Transverse colon (tissue), 3 donors: Measurements from ENCODE around the gene MTSS2.

Experiments used
- CTCF ChIP-seq, 5 experiments: fragments of 200-600 bp in 3 of 5; fragments of 450-650 bp in 2 of 5; sonication (generic) in 3 of 5; IDR thresholded peaks; 1 replicate in 2 of 5; 2 replicates in 3 of 5; pipeline ENCODE4 v1.5.1; 2016 to 2017; ENCODE audit warnings: antibody characterized with exemption in 5 of 5, inconsistent platforms in 3 of 5, mild to moderate bottlenecking in 2 of 5, moderate library complexity in 1 of 5
- POLR2A ChIP-seq: fragments of 450-650 bp; IDR thresholded peaks from one replicate; pipeline ENCODE4 v1.6.1; 2016; ENCODE audit warnings: antibody characterized with exemption, mild to moderate bottlenecking, moderate library complexity

GRCh38 chr16:70697594-70698170 lies 11.8 kb upstream of the MTSS2 start:
- TF ChIP-seq CTCF (IDR thresholded peaks at IDR 0.05): no peak
- no peak for TF ChIP-seq POLR2A
